GM18867 (cell line): Measurements from ENCODE around the gene ZNF821.
"Not testable (repeated sequence)": the region's sequence is repeated elsewhere in the genome, so short reads cannot be mapped to it uniquely, and the experiment has no call there.

Source experiments
- ATAC-seq: cut with Tn5 transposase; IDR thresholded peaks from one replicate; pipeline ENCODE4 v1.9.1; 2021; ENCODE audit warnings: mild to moderate bottlenecking, moderate library complexity; ENCODE audit not compliant: unreplicated experiment

Gene ZNF821

GRCh38 chr16:71817155-71817500 lies 66.9 kb downstream of the ZNF821 start:
- ATAC-seq, result peak; percentile 7

- ATAC-seq, result no peak
These were observed 72.7 kb downstream of the ZNF821 start for GRCh38 chr16:71811261-71811803.

GRCh38 chr16:71810155-71810530 lies 73.8 kb downstream of the ZNF821 start:
- ATAC-seq, result not testable (repeated sequence)
